H9 (cell line): Measurements from ENCODE around the gene CAMTA1. TPM values are rescaled to one million over a fixed set of nuclear protein-coding genes. Genes with fewer than 3 reads are reported as not detected.

Experiments
- DNase-seq: peaks from one replicate; pipeline ENCODE4 v3.0.0-alpha.2; 2017
- H2AFZ ChIP-seq: one replicate; pipeline ENCODE4 v1.6.1; 2013; ENCODE audit warnings: mild to moderate bottlenecking, low read length, control low read depth, moderate library complexity
- H2AK5ac ChIP-seq: 2 replicates; pipeline ENCODE4 v1.6.1; 2013; ENCODE audit warnings: low read length, control low read depth, mixed read lengths; ENCODE audit not compliant: insufficient read length
- H2BK120ac ChIP-seq: one replicate; pipeline ENCODE4 v1.6.1; 2013; ENCODE audit warnings: low read depth, mild to moderate bottlenecking, low read length, control low read depth, inconsistent platforms; ENCODE audit not compliant: poor library complexity, severe bottlenecking
- H2BK12ac ChIP-seq: 2 replicates; pipeline ENCODE4 v1.6.1; 2013; ENCODE audit warnings: low read length, control low read depth, mixed read lengths, low read depth; ENCODE audit not compliant: insufficient read length
- H2BK15ac ChIP-seq: 2 replicates; pipeline ENCODE4 v1.6.1; 2013; ENCODE audit warnings: low read depth, low read length, control low read depth
- H2BK20ac ChIP-seq: one replicate; pipeline ENCODE4 v1.6.1; 2013; ENCODE audit warnings: low read depth, mild to moderate bottlenecking, low read length, control low read depth, inconsistent platforms; ENCODE audit not compliant: poor library complexity, severe bottlenecking
- H2BK5ac ChIP-seq: 2 replicates; pipeline ENCODE4 v1.6.1; 2013; ENCODE audit warnings: low read length, control low read depth, mixed read lengths; ENCODE audit not compliant: insufficient read length
- H3K14ac ChIP-seq: 2 replicates; pipeline ENCODE4 v1.6.1; 2013; ENCODE audit warnings: low read length, control low read depth; ENCODE audit not compliant: insufficient read depth
- H3K18ac ChIP-seq: 2 replicates; pipeline ENCODE4 v1.6.1; 2013; ENCODE audit warnings: low read depth, mild to moderate bottlenecking, mixed read lengths, low read length, control low read depth; ENCODE audit not compliant: insufficient read length
- H3K23ac ChIP-seq: 2 replicates; pipeline ENCODE4 v1.6.1; 2013; ENCODE audit warnings: low read length, control low read depth, mixed read lengths, low read depth; ENCODE audit not compliant: insufficient read length
- H3K23me2 ChIP-seq: 2 replicates; pipeline ENCODE4 v1.6.1; 2013; ENCODE audit warnings: low read depth, mild to moderate bottlenecking, mixed read lengths, low read length, control low read depth; ENCODE audit not compliant: insufficient read length, poor library complexity, severe bottlenecking
- H3K27ac ChIP-seq: 2 replicates; pipeline ENCODE4 v1.5.1; 2013; ENCODE audit warnings: low read length, control low read depth, mixed read lengths, low read depth; ENCODE audit not compliant: insufficient read length
- H3K27me3 ChIP-seq: 2 replicates; pipeline ENCODE4 v1.6.1; 2013; ENCODE audit warnings: low read length, control low read depth, inconsistent platforms; ENCODE audit not compliant: insufficient read depth
- H3K4ac ChIP-seq: 2 replicates; pipeline ENCODE4 v1.6.1; 2013; ENCODE audit warnings: low read depth, mild to moderate bottlenecking, control low read depth, inconsistent platforms, low read length, moderate library complexity
- H3K4me1 ChIP-seq: 2 replicates; pipeline ENCODE4 v1.6.1; 2013; ENCODE audit warnings: low read length, control low read depth, inconsistent platforms; ENCODE audit not compliant: insufficient read depth
- H3K4me2 ChIP-seq: 2 replicates; pipeline ENCODE4 v1.6.1; 2013; ENCODE audit warnings: low read length, control low read depth, mixed read lengths; ENCODE audit not compliant: insufficient read length, insufficient read depth
- H3K56ac ChIP-seq: 2 replicates; pipeline ENCODE4 v1.6.1; 2013; ENCODE audit warnings: low read depth, mild to moderate bottlenecking, mixed read lengths, low read length, control low read depth; ENCODE audit not compliant: insufficient read length
- H3K79me1 ChIP-seq: 2 replicates; pipeline ENCODE4 v1.6.1; 2013; ENCODE audit warnings: low read depth, mild to moderate bottlenecking, moderate library complexity, low read length, control low read depth, inconsistent platforms; ENCODE audit not compliant: insufficient read depth, poor library complexity, severe bottlenecking
- H3K79me2 ChIP-seq: 2 replicates; pipeline ENCODE4 v1.6.1; 2013; ENCODE audit warnings: low read length, control low read depth, inconsistent platforms; ENCODE audit not compliant: insufficient read depth
- H3K9ac ChIP-seq: 2 replicates; pipeline ENCODE4 v1.6.1; 2013; ENCODE audit warnings: low read length, control low read depth, mixed read lengths; ENCODE audit not compliant: insufficient read length; ENCODE audit errors: extremely low read depth
- H3K9me3 ChIP-seq: one replicate; pipeline ENCODE4 v1.6.1; 2013; ENCODE audit warnings: low read depth, low read length, inconsistent platforms; ENCODE audit not compliant: control insufficient read depth
- H3T11ph ChIP-seq: one replicate; pipeline ENCODE4 v1.6.1; 2013; ENCODE audit warnings: mild to moderate bottlenecking, low read length, control low read depth, inconsistent platforms
- H4K20me1 ChIP-seq: one replicate; pipeline ENCODE4 v1.6.1; 2013; ENCODE audit not compliant: control insufficient read depth, insufficient read length, insufficient read depth
- H4K5ac ChIP-seq: 2 replicates; pipeline ENCODE4 v1.6.1; 2013; ENCODE audit warnings: low read depth, mild to moderate bottlenecking, mixed read lengths, low read length, control low read depth; ENCODE audit not compliant: insufficient read length
- H4K8ac ChIP-seq: replicated peaks from 2 replicates; pipeline ENCODE4 v1.6.1; 2013; ENCODE audit warnings: low read length, control low read depth, mixed read lengths, low read depth; ENCODE audit not compliant: insufficient read length
- H4K91ac ChIP-seq: 2 replicates; pipeline ENCODE4 v1.6.1; 2013; ENCODE audit warnings: low read depth, mild to moderate bottlenecking, moderate library complexity, mixed read lengths, low read length, control low read depth; ENCODE audit not compliant: insufficient read length
- H3K27ac Mint-ChIP-seq, 3 experiments: 2 replicates in 2 of 3; 3 replicates in 1 of 3; pipeline ENCODE4 v1.8.0; 2020 to 2021; ENCODE audit warnings: mixed read lengths in 3 of 3, mild to moderate bottlenecking in 1 of 3, moderate library complexity in 1 of 3
- H3K27me3 Mint-ChIP-seq: 2 replicates; pipeline ENCODE4 v1.8.0; 2021; ENCODE audit warnings: low read depth, mild to moderate bottlenecking, moderate library complexity, mixed read lengths
- H3K36me3 Mint-ChIP-seq, 3 experiments: 2 replicates in 2 of 3; 3 replicates in 1 of 3; pipeline ENCODE4 v1.8.0; 2020 to 2021; ENCODE audit warnings: low read depth in 3 of 3, mixed read lengths in 3 of 3; ENCODE audit not compliant: insufficient read depth in 1 of 3
- H3K4me1 Mint-ChIP-seq, 2 experiments: 2 replicates each; pipeline ENCODE4 v1.8.0; 2020; ENCODE audit warnings: mixed read lengths in 2 of 2
- H3K4me3 Mint-ChIP-seq, 2 experiments: 2 replicates in 1 of 2; 3 replicates in 1 of 2; pipeline ENCODE4 v1.8.0; 2020 to 2021; ENCODE audit warnings: mild to moderate bottlenecking in 2 of 2, mixed read lengths in 2 of 2, moderate library complexity in 1 of 2
- H3K9me3 Mint-ChIP-seq, 2 experiments: 2 replicates in 1 of 2; 3 replicates in 1 of 2; pipeline ENCODE4 v1.8.0; 2020; ENCODE audit warnings: mild to moderate bottlenecking in 2 of 2, mixed read lengths in 2 of 2, moderate library complexity in 1 of 2
- WGBS: extraction: QIAGEN DNeasy Blood & Tissue Kit; methylation state at CpG from one replicate; pipeline ENCODE4 v1.1.7; 2013; ENCODE audit warnings: missing lambda C conversion rate, low lambda C conversion rate, mixed read lengths; ENCODE audit not compliant: insufficient read length; ENCODE audit errors: extremely low coverage; 5-methylcytosine and 5-hydroxymethylcytosine counted together
- total RNA-seq: library from RNA; stranded (reverse); gene quantifications from 2 replicates; pipeline ENCODE4 v1.2.1, GENCODE V29; 2021
- TF ChIP-seq, protein P1 (sequence below): fragments of 200-600 bp; sonication (generic); conservative IDR thresholded peaks from 3 replicates; pipeline ENCODE4 v1.8.0; 2021; ENCODE audit warnings: antibody characterized with exemption, mild to moderate bottlenecking

The CAMTA1 gene
- total RNA-seq, 1 experiment from 2014 or later: 115 TPM

DNA sequence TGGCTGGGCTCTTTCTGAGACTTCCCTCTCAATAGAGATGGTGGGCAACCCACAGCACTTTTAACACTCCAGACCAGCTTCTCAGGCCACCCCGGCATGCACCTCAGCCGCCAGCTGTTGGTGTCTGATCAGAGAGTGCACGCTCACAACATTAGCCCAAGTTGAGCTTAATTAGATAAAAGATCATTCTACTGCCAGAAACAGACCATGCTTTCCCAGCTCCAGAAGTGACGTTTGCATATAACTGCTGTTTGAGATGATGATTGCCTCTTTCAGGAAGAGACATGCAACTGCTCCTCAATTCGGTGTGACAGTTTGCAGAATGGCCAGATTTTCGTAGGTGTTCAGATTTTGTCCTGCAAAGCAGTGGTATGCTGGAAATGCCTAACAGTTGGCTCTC is 700.6 kb downstream of the CAMTA1 start:
- H3K79me2 ChIP-seq: no peaks in the 10 kb centered on the region
- H3K4me1 ChIP-seq: peaks cover 3% of the 10 kb centered on the region; the same call in 1 of the 2 replicates
- no peak overlapping the region for H2AK5ac ChIP-seq
- no peak for DNase-seq
- no peak overlapping the region for H3K27ac ChIP-seq
- H3K9me3 ChIP-seq: no peaks in the 10 kb centered on the region
- H3K79me1 ChIP-seq: no peaks in the 10 kb centered on the region
- H4K5ac ChIP-seq: no peak overlapping the region
- H3K36me3 Mint-ChIP-seq: no peaks in the 10 kb centered on the region
- H3K9me3 Mint-ChIP-seq: no peaks in the 10 kb centered on the region
- no peak overlapping the region for H4K91ac ChIP-seq
- peaks cover 1% of the 10 kb centered on the region; the same call in 1 of the 2 replicates for H3K27me3 Mint-ChIP-seq
- H3K23me2 ChIP-seq: no peaks in the 10 kb centered on the region
- no peak overlapping the region for H3K23ac ChIP-seq
- no peak overlapping the region for H4K8ac ChIP-seq
- peaks cover 7 to 11% of the 10 kb centered on the region in 2 experiments for H3K4me1 Mint-ChIP-seq
- no peak overlapping the region for H2BK15ac ChIP-seq
- TF ChIP-seq, protein P1, sequence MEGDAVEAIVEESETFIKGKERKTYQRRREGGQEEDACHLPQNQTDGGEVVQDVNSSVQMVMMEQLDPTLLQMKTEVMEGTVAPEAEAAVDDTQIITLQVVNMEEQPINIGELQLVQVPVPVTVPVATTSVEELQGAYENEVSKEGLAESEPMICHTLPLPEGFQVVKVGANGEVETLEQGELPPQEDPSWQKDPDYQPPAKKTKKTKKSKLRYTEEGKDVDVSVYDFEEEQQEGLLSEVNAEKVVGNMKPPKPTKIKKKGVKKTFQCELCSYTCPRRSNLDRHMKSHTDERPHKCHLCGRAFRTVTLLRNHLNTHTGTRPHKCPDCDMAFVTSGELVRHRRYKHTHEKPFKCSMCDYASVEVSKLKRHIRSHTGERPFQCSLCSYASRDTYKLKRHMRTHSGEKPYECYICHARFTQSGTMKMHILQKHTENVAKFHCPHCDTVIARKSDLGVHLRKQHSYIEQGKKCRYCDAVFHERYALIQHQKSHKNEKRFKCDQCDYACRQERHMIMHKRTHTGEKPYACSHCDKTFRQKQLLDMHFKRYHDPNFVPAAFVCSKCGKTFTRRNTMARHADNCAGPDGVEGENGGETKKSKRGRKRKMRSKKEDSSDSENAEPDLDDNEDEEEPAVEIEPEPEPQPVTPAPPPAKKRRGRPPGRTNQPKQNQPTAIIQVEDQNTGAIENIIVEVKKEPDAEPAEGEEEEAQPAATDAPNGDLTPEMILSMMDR: no peak
- WGBS: no CpG with 5 or more reads among the region's 6 CpGs
- H2BK5ac ChIP-seq: no peak overlapping the region
- no peak overlapping the region for H3K4me2 ChIP-seq
- no peaks in the 10 kb centered on the region for H3K27me3 ChIP-seq
- H3K18ac ChIP-seq: no peak overlapping the region
- no peak overlapping the region for H3K56ac ChIP-seq
- no peaks in the 10 kb centered on the region for H4K20me1 ChIP-seq
- no peak overlapping the region for H2AFZ ChIP-seq
- H2BK12ac ChIP-seq: no peak overlapping the region
- H3K9ac ChIP-seq: no peak overlapping the region
- H3K4me3 Mint-ChIP-seq: no peak overlapping the region
- no peak overlapping the region for H3K27ac Mint-ChIP-seq
- no peak overlapping the region for H2BK20ac ChIP-seq
- H3T11ph ChIP-seq: no peak overlapping the region
- no peak overlapping the region for H3K14ac ChIP-seq
- H2BK120ac ChIP-seq: no peak overlapping the region
- no peak overlapping the region for H3K4ac ChIP-seq
